Activated effector memory CD4-positive, alpha-beta T cell treated with Interleukin-2 at 50 U/mL for 16 hours (primary cell): ENCODE data around the gene BICRA.
"Not testable (repeated sequence)": the region's sequence is repeated elsewhere in the genome, so short reads cannot be mapped to it uniquely, and the experiment has no call there.

Source experiments
- DNase-seq: peaks from one replicate; pipeline ENCODE4 v3.0.0-alpha.2; 2020

Gene BICRA

GRCh38 chr19:47663911-47664771 is 55.2 kb downstream of the BICRA start:
- no peak for DNase-seq

- not testable (repeated sequence) for DNase-seq
Observed at GRCh38 chr19:47668556-47668955, 59.6 kb downstream of the BICRA start.

GRCh38 chr19:47670736-47671135 is 61.8 kb downstream of the BICRA start:
- no peak for DNase-seq

DNA sequence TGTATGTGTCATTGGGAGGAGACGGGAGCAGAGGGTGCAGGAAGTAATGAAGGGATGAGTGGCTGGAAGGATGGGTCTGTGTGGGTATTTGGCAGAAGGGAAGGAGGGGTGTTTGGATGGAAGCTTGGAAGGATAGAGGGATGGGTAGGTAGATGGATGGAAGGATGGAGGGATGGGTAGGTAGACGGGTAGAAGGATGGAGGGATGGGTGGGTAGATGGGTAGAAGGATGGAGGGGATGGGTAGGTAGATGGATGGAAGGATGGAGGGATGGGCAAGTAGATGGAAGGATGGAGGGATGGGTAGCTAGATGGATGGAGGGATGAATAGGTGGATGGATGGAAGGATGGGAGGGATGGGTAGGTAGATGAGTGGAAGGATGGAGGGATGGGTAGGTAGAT is 62.6 kb downstream of the BICRA start:
- DNase-seq, result no peak

- no peak for DNase-seq
Observed at GRCh38 chr19:47673426-47673825, 64.5 kb downstream of the BICRA start.

DNA sequence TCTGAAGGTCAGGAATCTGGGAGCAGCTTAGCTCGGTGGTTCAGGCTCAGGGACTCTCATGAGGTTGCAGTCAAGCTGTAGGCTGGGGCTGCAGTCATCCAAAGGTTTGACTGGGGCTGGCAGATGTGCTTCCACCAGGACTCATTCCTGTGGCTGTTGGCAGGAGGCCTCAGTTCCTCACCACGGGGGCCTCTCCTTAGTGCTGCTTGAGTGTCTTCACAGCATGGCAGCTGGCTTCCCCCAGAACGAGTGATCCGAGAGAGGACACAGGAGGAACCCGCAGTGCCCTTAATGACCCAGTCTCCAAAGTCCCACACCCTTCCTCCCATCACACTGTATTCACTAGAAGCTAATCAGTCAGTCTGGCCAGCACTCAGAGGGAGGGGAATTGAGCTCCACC is 65.6 kb downstream of the BICRA start:
- no peak for DNase-seq

DNA sequence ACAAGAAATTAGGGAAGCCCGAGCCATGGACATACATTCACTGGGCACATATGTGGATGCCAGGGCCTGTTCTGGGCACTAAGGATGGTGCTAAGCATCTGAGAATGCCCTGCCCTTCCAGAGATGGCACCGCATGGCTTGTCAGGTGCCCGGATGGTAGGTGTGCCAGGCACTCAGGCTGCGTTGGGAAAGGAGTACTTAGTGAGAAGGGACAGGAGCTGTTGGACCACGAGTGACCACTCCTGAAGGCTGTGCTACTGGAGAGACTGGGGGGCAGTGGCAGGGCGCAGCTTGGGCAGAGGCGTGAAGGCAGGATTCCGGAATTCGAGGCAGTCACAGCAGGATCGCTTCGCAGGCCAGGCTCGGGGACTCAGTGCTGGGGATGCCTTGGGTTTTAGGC is 66.3 kb downstream of the BICRA start:
- no peak for DNase-seq

DNA sequence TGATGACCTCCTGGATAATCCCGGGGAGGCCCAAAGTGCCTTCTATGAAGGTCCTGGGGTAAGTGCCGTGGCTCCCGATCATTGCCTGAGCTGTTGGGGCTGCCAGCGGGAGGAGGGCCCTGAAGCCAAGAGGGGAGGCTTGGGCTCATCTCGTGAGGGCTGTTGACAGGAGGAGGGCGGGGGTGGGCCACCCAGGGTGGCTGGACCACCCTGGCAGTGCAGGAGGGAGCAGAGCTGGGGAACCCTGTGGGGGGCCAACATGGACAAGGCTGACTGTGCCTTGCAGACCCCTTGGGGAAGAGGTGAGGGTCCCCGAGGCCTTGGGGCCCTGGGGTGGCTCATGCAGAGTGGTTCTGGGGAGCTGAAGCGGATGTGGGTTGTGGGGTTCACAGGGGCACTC is 66.9 kb downstream of the BICRA start:
- no peak for DNase-seq

GRCh38 chr19:47676811-47677210 is 67.9 kb downstream of the BICRA start:
- no peak for DNase-seq

DNA sequence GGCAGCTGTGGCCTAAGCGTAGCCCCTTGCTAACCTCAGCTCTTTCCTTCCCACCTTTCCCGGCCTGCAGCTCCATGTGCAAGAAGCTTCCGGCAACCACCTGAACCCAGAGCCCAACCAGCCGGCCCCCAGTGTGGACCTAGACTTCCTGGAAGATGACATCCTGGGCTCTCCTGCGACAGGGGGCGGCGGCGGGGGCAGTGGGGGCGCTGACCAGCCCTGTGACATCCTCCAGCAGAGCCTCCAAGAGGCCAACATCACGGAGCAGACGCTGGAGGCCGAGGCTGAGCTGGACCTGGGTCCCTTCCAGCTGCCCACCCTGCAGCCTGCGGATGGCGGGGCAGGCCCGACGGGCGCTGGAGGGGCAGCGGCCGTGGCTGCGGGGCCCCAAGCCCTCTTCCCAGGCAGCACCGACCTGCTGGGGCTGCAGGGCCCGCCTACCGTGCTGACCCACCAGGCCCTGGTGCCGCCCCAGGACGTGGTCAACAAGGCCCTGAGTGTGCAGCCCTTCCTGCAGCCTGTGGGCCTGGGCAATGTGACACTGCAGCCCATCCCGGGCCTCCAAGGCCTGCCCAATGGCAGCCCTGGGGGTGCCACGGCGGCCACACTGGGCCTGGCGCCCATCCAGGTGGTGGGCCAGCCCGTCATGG is 70.4 kb downstream of the BICRA start:
- no peak for DNase-seq

- DNase-seq, result no peak
Observed at GRCh38 chr19:47679922-47680857, 71.3 kb downstream of the BICRA start.

DNA sequence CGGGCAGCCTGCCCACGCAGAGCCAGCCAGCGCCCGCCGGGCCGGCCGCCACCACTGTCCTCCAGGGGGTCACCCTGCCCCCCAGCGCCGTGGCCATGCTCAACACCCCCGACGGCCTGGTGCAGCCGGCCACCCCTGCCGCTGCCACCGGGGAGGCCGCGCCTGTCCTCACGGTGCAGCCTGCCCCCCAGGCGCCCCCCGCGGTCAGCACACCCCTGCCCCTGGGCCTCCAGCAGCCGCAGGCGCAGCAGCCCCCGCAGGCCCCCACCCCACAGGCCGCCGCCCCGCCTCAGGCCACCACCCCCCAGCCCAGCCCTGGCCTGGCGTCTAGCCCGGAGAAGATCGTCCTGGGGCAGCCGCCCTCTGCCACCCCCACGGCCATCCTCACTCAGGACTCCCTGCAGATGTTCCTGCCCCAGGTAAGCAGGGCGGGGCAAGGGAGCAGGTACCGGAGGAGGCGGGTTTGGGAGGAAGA is 72.0 kb downstream of the BICRA start:
- no peak for DNase-seq

DNA sequence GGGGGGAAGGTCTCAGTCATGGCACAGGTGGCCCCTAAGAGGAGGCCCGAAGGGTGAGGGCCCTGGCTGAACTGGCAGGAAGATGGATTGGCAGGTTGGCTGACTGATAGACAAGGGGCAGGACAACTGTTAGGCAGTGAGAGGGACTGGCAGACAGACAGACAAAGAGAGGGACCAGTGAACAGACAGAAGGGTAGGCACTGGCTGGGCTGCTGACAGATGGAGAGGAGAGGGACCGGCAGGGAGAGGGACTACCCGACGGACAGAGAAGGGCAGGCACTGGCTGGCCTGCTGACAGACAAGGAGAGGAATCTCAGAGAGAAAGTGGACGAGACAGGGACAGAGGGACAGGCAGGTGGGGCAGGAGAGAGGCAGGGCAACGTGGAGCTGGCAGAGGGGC is 72.5 kb downstream of the BICRA start:
- DNase-seq, result no peak

GRCh38 chr19:47681936-47682335 is 73.0 kb downstream of the BICRA start:
- no peak for DNase-seq

GRCh38 chr19:47682939-47683338 is 74.0 kb downstream of the BICRA start:
- DNase-seq, result no peak

DNA sequence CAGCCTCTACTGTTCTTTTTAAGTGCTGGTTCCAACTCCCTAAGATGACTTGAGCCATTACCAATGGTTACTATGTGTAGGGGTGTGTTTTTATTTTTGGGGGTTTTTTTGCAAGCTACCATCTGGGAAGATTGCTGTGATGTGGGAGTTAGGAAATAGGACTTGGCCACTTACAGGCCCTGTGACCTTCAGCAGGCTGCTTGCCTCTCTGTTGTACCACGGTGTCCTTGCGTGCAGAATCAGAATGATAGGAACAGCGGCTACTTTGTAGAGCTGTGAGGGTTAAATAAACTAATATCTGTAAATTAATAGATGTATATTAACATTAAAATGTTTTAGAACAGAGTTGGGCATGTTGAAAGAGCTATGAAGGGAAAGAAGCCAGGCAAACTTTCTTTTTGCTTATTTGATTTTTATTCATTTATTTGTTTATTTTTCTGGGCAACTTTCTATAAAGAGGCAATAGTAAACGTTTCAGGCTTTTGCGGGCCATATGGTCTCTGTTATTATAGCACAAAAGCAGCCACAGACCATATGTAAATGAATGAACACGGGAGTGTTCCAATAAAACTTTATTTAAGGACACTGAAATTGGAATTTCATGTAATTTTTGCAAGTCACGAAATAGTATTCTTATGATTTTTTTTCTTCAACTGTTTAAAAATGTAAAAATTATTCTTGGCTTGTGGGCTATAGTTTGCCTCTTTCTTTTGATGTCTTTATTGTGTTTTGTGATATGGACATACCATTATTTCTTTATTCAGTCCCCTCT is 77.9 kb downstream of the BICRA start:
- DNase-seq, result no peak

DNA sequence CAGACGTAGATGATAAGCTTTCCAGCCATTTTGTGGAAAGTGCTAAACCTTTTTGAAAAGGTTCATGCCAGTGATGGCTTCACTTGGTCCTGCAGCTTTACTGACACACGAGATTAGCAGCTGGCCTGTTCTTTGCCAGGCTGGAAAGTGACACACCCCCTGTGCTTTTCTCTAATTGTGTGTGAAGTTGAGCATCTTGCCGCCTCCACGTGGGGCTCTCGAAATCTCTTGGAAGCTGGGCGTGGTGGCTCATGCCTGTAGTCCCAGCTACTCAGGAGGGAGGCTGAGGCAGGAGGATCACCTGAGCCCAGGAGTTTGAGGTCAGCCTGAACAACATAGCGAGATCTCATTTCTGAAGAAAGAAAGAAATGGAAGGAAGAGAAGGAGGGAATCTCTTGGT is 79.0 kb downstream of the BICRA start:
- no peak for DNase-seq

GRCh38 chr19:47691090-47691489 is 82.2 kb downstream of the BICRA start:
- no peak for DNase-seq

GRCh38 chr19:47691782-47692181 is 82.8 kb downstream of the BICRA start:
- no peak for DNase-seq

DNA sequence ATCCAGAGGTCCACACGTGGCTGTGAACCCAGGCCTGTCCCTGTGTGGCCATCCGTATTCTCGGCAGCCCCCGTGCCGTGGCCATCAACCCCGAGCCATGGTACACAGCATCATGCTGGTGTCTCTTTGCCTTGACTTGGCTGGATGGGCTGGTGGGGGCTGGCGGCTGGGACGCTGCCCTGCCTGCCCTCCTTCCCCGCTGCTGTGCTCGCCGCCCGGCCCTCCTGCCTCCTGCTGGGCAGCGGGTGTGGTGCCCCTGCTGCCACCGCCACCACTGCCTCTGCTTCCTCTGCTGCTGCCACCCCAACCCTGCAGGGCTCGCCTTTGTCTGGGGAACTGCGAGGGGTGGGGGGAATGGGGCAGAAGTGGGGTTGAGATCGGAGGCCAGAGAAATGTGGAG is 84.6 kb downstream of the BICRA start:
- no peak for DNase-seq

DNA sequence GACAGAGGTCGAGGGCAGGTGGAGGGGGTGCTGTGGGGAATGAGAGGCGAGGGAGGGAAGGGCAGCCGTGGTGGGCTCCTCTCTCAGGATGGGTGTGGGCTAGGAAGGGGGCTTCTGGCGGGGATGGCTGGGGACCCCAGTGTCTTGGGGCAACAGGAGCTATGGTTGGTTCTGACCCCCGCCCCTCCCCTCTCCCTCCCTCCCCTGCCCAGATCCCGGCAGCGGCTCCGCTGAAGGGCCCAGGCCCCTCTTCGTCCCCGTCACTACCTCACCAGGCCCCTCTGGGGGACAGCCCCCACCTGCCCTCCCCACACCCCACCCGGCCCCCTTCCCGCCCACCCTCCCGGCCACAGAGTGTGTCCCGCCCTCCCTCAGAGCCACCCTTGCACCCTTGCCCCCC is 85.0 kb downstream of the BICRA start:
- no peak for DNase-seq

DNA sequence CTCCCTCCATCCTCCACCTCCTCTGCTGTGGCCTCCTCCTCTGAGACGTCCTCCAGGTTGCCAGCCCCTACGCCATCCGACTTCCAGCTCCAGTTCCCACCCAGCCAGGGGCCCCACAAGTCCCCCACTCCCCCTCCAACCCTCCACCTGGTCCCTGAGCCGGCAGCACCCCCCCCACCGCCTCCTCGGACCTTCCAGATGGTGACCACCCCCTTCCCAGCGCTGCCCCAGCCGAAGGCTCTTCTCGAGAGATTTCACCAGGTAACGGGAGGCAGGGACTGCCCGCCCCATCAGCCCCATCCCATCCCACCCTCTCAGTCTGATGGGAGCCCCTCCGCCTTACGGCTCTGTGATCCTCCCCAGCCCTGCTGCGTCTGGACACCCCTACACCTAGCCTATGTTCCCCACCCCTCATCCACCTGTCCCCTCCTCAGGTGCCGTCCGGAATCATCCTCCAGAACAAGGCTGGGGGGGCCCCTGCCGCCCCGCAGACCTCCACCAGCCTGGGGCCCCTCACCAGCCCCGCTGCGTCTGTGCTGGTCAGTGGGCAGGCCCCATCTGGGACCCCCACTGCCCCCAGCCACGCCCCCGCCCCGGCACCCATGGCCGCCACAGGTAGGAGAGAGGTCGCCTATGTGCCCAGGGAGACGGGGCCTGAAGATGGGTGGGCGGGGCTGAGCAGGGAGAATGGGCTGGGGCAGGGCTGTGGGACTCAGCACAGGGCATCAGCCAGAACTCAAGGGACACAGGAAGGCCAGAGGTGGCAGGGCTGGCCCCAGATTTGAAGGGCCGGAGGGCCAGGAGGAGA is 85.7 kb downstream of the BICRA start:
- no peak for DNase-seq
